Superior temporal gyrus (tissue), 1 donor: ENCODE measurements around the gene GNAT1.
"Not testable (repeated sequence)": the region's sequence is repeated elsewhere in the genome, so short reads cannot be mapped to it uniquely, and the experiment has no call there.

Experiments
- DNase-seq: peaks from one replicate; pipeline ENCODE4 v3.0.0-alpha.2; 2016; ENCODE audit errors: extremely low spot score

GNAT1 gene

GRCh38 chr3:50202353-50203112 lies 11.1 kb downstream of the GNAT1 start:
- no peak for DNase-seq

DNA sequence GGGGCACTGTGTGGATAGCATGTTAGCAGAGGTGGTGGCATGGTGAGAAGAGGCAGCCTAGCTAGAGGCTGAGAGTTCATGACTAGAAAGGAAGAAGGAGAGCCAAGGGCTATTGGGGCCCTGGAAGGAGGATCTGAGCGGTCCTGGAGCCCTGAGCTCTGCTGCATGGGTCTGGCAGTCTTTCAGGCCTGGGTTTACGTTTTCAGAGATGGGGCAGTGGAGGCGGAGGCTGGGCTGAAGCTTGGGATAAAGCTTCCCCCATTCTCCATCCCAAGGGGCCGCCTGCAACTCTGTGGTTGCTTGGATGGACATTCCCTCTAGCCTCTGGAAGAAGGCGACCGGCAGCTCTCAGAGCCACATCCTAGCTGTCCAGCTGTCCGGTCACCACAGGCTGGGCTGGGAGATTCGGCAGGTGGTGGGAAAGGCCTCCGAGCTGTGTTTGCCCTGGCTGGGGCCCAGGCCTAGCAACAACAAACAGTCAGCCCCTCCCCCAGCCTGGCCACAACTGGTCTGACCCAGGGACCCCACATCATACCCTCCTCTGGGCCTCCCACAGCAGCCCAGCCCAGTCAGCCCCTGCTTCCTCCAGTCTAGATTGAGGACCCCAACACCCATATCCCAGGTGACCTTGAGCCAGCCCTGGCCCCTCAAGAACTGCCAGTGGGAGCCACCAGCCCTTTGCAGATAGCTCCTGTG lies 11.9 kb downstream of the GNAT1 start:
- DNase-seq = no peak

DNA sequence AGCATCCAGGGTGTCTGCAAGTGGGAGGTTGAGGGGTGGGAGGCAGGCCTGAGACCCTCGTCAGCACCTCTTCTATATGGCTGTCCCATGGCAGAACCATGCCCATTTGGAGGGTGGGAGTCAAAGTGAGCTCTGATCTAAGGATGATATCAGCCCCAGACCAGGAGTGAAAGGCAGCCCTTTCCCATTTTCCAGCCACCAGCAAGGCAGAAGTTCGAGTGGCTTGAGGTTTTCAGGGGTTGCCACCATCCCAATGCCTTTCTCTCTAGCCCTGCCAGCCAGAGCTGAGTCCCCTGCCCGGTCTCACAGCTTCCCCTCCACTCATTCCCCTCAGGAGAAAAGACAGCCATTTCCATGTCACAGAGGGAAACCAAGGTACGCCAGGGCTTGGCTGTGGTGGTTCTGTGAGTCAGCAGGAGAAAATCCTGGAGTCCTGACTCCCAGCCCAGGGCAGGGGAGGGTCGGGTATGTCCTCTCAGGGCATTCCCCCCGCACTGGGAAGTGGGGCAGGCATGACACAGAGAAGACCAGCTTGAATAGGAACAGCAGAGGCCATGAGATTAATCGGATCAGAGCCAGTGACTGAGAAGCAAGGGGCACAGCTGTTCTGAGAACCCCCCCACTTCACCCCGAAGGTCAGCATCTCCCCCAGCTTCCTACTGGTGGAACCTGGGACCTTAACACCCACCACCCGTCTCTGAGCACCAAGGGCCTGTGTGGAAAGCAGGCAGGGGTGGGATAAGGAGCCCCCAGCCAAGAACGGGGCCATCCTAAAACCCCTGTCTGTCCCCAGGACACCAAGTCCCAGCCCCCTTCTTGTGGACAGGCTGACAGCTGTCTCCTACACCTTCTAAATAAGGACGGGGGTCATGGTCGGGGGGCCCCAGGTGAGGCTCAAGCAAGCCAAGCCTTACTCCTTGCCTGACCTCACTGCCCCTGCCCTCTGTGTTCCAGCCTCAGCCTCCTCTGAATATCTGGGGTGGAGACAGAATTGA lies 12.7 kb downstream of the GNAT1 start:
- DNase-seq = no peak

DNA sequence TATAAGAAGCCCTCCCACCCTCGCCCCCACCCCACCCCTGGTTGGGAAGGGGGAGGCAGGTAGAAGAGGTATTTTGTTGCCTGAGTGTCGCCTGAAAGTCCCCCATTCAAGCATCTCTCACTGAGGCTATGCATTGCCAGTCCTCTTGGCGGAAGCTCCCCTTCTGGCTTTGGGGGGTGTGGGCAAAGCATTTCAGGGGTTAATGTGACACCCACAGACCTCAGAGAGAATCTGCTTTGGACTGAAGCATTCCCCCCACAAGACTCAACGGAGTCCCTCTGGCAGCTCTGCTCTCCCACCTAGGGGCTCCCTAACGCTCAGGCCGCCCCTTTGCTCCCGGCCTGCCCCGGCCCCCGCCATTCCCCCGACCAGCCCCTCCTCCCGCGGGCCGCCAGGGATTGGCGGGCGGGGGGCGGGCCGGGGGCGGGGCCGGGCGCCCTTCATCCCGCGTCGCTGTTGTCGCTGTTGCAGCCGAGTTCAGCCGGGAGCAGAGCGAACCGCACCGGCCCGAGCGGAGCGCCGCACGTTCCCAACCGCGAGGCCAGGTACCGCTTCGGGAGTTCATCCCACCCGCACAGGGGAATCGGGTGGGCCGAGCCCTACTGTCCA lies 13.5 kb downstream of the GNAT1 start, which contains the start of gene SLC38A3:
SLC38A3 (plus strand) TSS at position 468 of the 609 bp plus-strand sequence. CDS start 8,929 bp downstream, outside the sequence.
- peak; percentile 26 for DNase-seq

GRCh38 chr3:50205413-50206276 lies 14.2 kb downstream of the GNAT1 start:
- no peak for DNase-seq

GRCh38 chr3:50207359-50208042 lies 16.1 kb downstream of the GNAT1 start:
- DNase-seq = no peak

- no peak for DNase-seq
These were observed 17.4 kb downstream of the GNAT1 start for GRCh38 chr3:50208677-50209344.

DNA sequence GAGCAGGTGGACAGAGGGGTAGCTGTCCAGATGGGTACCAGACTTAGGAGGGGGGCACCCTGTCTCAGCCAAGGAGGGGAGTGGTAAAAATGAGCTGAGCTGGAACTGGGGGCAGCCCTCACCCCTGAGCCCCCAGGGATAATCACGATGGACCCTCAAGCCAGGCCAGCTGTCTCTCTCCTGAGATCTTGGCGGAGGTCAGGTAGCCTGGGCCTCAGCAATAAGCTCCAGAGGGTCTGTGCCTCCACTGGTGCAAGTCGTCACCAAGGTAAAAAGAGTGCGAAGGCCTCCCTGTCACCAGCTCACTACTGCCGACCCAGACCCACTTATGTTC lies 18.7 kb downstream of the GNAT1 start:
- DNase-seq = no peak

- DNase-seq = no peak
These were observed 19.3 kb downstream of the GNAT1 start for GRCh38 chr3:50210510-50211367.

- DNase-seq = not testable (repeated sequence)
These were observed 19.9 kb downstream of the GNAT1 start for GRCh38 chr3:50211368-50211717.

DNA sequence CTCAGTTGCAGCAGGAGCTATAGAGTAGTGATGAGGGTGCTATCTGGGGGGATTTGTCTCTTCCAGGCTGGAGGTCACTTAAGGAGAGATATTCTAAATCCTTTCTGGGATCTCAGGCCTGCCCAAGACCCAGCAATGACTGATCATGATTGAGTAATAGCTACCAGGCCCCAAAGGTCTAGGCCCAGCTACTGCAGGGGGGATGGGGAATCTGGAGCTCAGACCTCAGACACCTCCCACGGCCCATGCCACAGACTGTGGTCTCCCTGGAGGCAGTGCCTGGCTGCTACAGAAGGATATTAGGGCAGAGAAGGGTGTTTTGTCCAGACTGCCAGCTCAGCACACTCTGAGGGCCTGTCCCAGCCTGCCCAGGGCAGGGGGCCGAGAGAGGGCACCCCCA lies 20.5 kb downstream of the GNAT1 start:
- DNase-seq = no peak

DNA sequence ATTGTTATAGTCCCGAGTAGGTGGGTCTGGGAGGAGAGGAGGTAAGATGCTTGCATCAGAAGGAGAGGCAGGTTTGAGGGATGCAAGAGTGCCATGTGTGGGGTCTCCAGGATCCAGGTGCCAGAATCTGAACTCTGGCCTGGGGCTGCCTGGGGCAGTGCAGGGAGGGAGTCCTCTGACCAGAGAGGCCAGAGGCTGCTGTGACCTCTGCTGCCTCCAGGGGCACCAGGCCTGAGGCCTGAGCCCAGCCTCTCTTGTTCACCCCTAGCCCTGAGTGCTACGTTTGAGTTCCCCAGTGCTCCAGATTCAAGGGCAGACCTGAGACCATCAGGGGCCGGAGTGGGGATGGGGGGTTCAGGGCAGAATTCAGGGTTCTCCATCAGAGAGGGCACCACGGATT lies 21.1 kb downstream of the GNAT1 start:
- DNase-seq = no peak

- DNase-seq = no peak
These were observed 21.6 kb downstream of the GNAT1 start for GRCh38 chr3:50212971-50213370.

DNA sequence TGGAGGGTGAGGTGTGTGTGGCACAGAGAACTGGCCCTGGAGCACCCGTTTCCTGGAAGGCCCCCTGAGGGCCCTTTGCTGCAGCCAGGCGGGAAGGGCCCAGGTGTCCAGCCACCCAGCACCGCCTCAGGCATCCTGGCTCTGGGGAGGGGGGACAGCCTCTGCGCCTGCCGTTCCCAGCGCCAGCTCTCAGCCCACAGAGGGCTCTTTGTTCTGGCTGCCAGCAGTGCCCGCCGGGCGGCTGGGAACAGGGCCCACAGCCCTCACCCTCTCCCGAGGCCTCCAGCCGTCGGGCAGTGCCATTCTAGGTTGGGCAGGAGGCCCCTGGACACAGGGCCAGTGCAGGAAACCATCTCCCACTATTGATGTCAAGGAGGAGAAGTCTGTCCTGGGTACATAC lies 22.0 kb downstream of the GNAT1 start:
- peak; percentile 92 for DNase-seq

DNA sequence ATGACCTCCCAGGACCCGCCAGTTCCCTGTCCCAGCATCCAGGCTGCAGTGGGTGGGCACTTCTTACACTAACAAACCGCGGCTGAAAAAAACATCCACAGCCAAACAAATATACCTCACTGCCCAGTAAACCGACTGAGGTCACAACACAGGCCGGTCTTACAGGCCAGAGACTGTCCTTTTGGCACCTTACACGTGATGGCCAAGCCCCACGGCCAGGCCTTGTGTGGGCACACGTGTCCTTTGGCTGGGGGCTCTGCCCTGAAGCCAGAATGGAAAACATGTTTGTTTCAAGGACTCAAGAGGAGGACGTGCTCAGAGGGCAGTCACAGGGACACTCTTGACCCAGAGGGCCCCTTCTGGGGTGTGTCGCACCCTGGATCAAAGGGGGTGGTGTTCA lies 23.4 kb downstream of the GNAT1 start:
- no peak for DNase-seq

GRCh38 chr3:50215529-50215928 lies 24.1 kb downstream of the GNAT1 start:
- no peak for DNase-seq

- no peak for DNase-seq
These were observed 26.3 kb downstream of the GNAT1 start for GRCh38 chr3:50217681-50218080.

DNA sequence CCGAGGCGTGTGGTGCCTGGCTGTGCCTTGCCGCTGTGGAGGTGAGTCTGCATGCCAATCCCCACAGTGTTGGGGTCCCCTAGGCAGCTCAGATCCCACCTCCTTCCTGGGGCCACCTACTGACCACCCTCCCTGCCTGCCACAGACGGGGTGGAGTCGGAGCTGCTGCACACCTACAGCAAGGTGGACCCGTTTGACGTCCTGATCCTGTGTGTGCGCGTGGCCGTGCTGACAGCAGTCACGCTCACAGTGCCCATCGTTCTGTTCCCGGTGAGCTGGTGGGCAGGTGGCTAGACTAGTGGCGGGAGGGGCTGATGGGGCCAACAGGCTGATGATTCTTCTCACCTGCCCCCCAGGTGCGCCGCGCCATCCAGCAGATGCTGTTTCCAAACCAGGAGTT lies 27.0 kb downstream of the GNAT1 start:
- DNase-seq = no peak

- DNase-seq = no peak
These were observed 27.9 kb downstream of the GNAT1 start for GRCh38 chr3:50219285-50219684.
